GM23338 (cell line): Measurements from ENCODE around the gene IL19.

Source experiments
- CTCF ChIP-seq, 2 experiments: fragments of 200-600 bp in 1 of 2; sonication (generic) in 1 of 2; conservative IDR thresholded peaks; 2 replicates each; pipeline versions ENCODE4 v1.5.1 to v1.6.1; 2016 to 2017; ENCODE audit warnings: antibody characterized with exemption in 2 of 2, low read depth in 2 of 2, mild to moderate bottlenecking in 2 of 2, moderate library complexity in 1 of 2
- EZH2 ChIP-seq: fragments of 200-600 bp; sonication (generic); IDR thresholded peaks from one replicate; pipeline ENCODE4 v1.8.0; 2017; ENCODE audit warnings: antibody characterized with exemption, mild to moderate bottlenecking, low read depth; ENCODE audit not compliant: unreplicated experiment
- EZH2phosphoT487 ChIP-seq: fragments of 200-600 bp; sonication (generic); IDR thresholded peaks from one replicate; pipeline ENCODE4 v1.8.1; 2018; ENCODE audit warnings: antibody characterized with exemption; ENCODE audit not compliant: unreplicated experiment
- POLR2AphosphoS5 ChIP-seq: IDR thresholded peaks from 2 replicates; pipeline ENCODE4 v1.6.1; 2016; ENCODE audit warnings: antibody characterized with exemption, low read depth
- REST ChIP-seq: IDR thresholded peaks from one replicate; pipeline ENCODE4 v1.6.1; 2018; ENCODE audit warnings: antibody characterized with exemption; ENCODE audit not compliant: unreplicated experiment
- ZNF114 ChIP-seq: fragments of 250-450 bp; sonication (Bioruptor Pico); IDR thresholded peaks from 2 replicates; pipeline ENCODE4 v1.5.0; 2020; ENCODE audit warnings: mild to moderate bottlenecking, moderate library complexity

- TF ChIP-seq CTCF (conservative IDR thresholded peaks at IDR 0.05; ENCODE audit: low read depth in 2 of 2) (no peak), REST (no peak), POLR2AphosphoS5 (no peak), EZH2phosphoT487 (no peak), EZH2 (no peak), ZNF114 (no peak)
Measured at GRCh38 chr1:206841609-206842323, 71.2 kb downstream of the IL19 start.
